Measurements from ENCODE around the gene SEC16A.

SEC16A gene

DNA sequence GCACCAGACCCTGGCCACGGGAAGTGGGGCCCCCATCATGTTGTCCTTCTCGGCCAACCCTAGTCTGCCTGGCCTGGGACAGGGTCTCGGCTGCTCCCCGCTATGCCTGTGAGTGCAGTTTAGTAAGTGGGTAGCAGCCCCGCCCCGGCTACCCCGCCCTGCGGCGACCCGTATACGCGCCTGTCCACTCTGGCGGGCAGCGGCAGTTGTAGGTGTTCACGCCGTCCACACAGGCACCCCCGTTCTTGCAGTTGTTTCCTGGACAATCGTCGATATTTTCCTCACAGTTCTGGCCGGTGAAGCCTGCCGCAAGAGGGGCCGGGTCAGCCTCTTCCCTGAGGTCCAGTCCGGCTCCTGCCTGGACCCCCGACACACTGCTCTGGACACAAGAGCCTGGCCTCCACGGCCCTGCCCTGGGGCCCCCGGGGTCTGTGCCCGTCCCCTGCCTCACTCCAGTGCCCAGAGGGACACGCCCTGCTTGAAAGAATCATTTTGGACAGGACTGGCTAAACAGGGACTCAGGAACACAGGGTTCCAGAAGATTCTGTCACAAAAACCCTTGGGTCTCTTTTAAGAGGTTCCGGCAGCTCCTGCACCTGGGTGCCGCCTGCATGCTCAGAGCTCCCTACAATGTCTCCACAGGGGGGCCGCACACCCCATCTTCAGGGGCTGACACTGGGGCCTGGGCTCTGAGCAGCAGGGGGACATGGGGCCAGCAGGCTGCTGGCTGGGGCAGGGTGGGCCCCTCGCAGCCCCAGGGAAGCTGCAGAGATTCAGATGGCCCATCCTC lies 36.6 kb upstream of the SEC16A start:
- DNase-seq (ENCODE audit: low read depth in 4 of 4, low spot score in 1 of 4): no peak

DNA sequence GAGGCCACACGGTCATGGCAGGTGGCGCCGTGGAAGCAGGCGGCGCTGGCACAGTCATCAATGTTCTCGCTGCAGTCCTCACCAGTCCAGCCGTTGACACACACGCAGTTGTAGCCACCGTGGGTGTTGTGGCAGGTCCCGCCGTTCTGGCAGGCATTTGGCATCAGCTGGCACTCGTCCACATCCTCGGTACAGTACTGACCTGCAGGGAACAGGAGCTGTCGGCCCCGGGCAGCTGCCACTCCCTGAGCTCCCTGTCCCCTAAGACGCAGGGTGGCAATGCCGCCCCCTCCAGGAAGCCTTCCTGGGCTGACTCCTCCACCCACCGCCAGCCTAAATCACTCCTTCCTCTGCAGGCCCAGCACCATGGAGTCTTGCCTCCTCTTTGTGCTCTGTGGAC lies 35.8 kb upstream of the SEC16A start:
- no peak for DNase-seq (ENCODE audit: low read depth in 4 of 4, low spot score in 1 of 4)

DNA sequence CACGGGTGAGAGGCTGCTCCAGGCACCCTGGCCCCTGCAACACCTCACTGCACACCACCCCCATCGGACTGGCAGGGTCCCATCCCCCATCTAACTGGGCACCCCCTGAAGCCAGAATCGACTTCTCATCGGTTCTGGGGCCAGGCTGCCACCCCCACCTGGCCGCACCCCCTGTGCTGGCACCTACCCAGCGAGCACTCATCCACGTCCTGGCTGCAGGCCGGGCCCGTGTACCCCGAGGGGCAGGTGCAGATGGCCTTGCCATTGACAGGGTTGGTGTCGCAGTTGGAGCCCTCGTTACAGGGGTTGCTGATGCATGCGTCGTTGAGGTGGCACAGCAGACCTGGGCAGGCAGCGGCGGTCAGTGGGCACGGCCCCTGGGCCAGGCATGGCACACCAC lies 35.1 kb upstream of the SEC16A start:
- no peak for DNase-seq (ENCODE audit: low read depth in 4 of 4, low spot score in 1 of 4)

DNA sequence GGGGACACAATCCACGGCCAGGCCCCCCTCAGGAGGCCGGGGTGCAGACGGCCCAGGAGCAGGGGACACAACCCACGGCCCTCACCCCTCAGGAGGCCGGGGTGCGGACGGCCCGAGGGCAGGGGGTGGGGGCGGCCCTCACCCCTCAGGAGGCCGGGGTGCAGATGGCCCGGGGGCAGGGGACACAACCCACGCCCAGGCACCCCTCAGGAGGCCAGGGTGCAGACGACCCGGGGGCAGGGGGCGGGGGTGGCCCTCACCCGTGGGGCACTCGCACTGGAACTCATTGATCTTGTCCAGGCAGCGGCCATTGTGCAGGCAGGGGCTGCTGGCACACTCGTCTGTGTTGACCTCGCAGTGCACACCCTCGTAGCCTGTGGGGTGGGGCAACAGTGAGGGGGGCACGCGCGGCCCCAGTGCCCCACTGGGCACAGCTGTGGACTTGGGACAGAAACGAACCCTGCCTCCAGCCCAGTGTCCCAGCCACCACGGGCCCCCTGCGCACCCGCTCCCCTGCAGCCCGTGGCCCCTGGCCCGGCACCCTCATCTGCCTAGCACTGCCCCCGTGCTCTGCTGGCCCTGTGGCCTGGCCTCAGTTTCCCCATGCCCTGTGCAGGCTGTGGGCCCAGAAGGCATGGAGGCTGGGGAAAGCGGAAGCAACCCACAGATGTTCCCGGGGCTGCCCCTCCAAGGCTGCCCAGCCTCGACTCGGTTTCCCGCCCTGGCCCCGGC lies 34.3 kb upstream of the SEC16A start:
- DNase-seq (ENCODE audit: low read depth in 4 of 4, low spot score in 1 of 4): no peak

DNA sequence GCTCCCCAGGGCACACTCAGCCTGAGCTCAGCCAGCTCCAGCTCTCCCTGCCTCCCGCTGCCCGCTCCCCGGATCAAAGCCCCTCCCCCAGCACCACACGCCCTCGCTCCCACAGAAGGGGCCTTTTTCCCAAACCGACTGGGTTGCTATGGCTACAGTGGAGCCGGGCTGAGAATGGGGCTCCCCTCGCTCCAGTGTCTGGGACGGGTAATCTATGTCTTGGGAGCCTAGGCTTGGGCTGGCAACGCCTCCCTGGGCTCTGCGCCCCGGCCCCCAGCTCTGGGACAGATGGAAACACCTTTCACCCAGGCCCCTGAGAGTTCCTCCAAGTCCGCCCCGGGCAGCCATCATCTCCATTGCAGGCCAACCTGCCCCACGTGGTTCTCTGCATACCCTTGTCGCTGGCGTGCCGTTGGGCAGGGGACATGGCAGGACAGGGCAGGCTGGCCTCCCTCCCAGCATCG lies 33.4 kb upstream of the SEC16A start:
- DNase-seq (ENCODE audit: low read depth in 4 of 4, low spot score in 1 of 4): no peak

DNA sequence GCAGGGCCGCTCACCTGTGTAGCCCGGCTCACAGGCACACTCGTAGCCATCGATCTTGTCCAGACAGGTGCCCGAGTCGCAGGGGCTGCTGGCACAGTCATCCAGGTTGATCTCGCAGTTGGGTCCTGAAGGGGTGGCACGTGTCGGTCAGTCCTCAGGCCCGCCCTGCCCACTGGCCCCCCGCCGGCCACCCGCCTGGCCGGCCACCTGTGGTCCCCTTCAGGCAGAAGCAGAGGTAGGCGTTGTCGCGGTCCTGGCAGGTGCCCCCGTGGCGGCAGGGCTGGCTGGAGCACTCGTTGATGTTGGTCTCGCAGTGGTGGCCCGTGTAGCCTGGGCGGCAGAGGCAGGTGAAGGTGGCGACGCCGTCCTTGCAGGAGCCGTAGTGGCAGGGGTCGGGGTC lies 32.4 kb upstream of the SEC16A start:
- no peak for DNase-seq (ENCODE audit: low read depth in 4 of 4, low spot score in 1 of 4)

DNA sequence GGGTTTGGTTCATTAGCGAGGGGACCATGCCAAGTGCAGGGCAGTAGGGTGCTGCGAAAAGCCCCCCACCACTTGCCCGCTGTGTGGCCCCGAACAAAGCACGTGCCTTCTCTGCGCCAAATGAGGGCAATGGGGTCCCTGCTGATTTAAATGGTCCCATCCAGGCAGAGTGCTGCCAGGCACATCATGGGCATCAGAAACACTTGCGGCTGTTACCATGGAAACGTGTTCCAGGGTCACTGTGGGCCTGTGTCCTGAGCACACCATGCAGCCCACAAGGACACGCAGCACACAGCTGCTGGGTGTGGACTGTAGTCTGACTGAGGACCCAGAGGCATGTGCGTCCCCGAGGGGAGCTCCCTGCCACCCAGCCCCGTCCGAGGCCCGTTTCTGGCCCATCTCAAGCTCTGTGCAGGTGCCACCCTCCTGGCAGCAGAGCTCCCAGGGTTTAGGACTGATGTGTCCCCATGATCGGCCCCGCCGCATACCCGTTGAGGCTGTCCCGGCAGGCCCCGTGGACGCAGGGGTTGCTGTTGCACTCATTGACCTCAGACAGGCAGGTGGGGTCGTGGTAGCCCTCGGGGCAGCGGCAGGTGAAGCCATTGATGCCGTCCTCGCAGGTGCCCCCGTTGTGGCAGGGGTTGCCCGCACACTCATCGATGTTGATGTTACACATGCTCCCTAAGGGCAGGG lies 31.3 kb upstream of the SEC16A start:
- no peak for DNase-seq (ENCODE audit: low read depth in 4 of 4, low spot score in 1 of 4)

DNA sequence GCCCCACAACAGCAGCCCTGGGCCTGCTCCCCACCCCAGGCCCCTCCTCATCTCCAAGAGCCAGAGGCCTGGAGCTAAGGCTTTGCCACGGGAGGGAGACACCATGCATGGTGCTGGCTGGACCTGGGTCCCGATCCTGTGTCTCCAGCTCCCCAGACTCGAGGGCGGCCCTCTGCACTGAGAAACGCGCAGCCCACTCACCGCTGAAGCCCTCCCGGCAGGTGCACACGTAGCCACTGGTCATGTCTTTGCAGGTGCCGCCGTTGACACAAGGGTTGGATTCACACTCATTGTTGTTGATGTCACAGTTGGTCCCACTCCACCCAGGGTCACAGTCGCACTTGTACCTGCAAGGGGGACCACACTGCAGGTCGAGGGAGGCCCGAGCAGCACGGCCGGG lies 30.4 kb upstream of the SEC16A start:
- DNase-seq (ENCODE audit: low read depth in 4 of 4, low spot score in 1 of 4): no peak

DNA sequence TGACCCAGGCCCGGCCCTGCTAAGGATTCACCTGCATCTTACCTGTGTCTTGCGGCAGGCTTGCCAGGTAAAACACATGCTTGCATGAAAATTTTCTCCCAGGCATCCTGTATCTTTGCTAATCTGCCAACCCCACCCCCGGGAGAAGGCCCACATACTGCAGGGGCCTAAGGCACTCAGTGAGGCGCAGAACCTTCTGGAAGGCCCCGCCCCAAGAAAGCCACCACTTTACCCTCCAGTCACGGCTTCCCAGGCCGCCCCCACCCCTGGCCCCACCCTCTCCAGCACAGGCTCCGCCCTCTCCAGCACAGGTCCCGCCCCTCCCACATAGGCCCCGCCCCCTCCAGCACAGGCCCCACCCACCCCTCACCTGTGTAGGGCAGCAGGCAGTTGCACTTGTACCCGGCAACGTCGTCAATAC lies 29.8 kb upstream of the SEC16A start:
- DNase-seq (ENCODE audit: low read depth in 4 of 4, low spot score in 1 of 4): peak in 1 of 4 experiments; percentile 28

DNA sequence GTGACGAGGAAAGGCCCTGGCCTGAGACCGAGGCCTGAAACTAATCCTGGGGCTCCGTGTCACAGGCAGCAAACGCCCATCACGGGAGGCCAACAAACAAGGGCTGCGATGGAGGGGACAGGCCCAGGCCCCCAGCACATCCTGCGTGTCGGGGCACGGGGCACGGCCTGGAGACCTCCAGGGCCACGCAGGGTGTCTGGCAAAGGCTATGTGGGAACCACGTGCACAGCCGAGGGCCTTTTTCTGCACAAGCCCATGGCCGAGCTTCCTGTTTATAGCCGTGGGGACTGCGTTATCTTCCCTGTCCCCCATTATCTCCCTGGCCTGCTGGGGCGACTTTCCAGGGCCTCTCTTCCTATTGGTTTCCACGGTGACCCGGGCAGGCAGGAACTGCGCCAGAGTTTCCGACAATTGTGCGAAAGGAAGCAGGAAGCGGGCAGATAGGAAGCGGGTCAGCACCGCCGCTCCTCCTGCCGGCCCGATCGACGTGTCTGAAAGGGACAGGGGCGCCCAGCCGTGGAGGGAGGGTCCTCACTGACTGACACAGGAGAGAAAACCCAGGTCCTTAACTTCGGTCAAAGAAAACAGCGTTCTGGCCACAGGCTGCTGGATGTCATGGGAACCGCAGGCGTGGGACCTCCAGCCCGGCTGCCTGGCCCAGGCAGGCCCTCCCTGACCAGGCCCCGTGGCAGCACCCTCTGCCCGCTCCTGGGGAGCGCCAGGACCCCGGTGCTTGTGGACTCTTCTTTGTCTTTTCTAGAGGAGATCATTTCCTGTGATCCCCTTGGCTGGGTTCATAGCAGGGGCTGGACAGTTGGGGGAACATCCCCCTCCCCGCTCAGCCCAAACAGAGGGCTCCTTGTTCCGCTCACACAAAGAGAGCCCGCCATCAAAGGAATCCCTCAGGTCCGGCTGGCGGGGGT lies 29.1 kb upstream of the SEC16A start:
- no peak for DNase-seq (ENCODE audit: low read depth in 4 of 4, low spot score in 1 of 4)

DNA sequence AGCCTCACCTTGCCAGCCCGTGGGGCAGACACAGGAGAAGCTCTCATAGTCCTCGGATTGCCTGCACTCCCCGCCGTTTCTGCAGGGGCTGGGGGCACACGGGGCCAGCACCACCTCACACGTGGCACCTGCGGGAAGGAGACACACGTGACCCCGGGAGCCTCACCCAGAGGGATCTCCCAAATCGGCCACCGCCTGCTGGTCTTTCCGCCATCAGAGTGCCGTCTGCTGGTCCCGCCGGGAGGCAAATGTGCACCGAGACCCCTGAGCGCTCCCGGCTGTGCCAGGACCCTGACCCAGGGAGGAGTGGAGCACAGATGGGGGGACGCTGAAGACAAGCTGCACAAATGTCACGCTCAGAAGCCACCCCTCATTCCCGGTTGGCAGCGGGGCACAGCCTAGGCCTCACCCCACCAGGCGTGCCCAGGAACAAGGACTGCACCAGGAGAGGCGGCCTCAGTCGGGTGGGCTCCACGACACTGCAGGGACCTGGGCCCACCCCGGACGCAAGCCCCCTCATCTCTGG lies 28.4 kb upstream of the SEC16A start:
- DNase-seq (ENCODE audit: low read depth in 4 of 4, low spot score in 1 of 4): no peak

DNA sequence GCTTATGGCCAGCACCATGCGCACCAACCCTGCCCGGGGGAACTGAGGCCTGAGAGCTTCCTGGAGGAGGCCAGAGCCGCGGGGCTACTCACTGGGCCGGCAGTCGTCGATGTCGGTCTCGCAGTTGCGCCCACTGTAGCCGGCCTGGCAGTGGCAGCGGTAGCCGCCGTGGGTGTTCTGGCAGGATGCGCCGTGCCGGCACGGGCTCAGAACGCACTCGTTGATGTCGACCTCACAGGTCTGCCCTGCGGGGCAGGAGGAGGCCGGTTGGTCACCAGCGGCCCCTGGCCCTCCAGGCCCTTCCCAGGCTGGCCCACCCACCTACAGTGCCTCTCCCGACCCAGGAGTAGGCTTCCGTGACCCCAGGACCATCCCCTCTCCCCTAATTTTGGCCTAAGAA lies 27.7 kb upstream of the SEC16A start:
- no peak for DNase-seq (ENCODE audit: low read depth in 4 of 4, low spot score in 1 of 4)

DNA sequence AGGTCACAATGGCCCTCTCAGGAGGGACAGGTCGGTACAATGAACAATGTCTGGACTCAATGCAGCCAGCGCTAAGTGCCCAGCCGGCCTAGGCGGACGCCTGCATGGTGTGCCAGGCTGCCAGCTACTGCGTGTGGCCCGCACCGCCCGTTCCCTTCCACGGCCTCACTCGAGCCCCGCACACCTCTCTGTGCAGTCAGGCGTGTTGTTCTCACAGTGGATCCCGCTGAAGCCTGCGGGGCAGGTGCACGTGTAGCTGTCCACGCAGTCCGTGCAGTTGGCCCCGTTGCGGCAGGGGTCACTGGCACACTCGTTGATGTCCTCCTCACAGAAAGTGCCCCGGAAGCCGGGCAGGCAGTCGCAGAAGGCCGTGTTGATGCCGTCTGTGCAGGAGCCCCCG lies 26.7 kb upstream of the SEC16A start:
- no peak for DNase-seq (ENCODE audit: low read depth in 4 of 4, low spot score in 1 of 4)

DNA sequence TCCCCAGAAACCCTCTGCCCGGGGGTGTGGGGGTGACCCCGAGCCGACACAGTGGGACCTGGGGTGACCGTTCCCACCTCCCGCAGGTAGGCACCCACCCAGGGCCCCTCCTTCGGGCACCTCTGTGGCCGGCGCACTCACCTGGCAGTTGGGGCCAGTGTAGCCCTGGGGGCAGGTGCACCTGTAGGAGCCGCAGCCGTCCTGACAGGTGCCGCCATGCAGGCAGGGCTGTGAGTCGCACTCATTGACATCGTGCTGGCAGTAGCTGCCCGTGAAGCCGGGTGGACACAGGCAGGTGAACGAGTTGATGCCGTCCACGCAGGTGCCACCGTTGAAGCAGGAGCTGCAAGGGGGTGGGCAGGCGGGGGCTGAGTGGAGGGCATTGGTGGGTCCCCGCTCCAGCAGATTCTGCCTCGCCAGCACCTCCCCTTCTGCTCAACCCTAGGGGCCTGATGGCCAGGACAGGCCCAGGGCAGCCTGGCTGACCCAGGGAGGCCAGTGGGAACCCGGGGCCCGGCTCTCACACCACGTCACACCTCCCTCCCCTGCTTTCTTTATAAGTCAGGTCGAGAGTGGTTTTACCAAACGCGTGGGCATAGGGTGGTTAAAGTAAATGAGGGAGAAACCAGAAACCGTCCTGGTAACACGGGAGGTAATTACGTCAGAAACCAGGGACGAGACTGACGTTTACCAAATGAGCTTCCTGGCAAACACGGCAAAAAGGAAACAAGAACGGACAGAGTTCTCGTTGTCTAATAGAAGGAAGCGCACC lies 26.1 kb upstream of the SEC16A start:
- no peak for DNase-seq (ENCODE audit: low read depth in 4 of 4, low spot score in 1 of 4)

DNA sequence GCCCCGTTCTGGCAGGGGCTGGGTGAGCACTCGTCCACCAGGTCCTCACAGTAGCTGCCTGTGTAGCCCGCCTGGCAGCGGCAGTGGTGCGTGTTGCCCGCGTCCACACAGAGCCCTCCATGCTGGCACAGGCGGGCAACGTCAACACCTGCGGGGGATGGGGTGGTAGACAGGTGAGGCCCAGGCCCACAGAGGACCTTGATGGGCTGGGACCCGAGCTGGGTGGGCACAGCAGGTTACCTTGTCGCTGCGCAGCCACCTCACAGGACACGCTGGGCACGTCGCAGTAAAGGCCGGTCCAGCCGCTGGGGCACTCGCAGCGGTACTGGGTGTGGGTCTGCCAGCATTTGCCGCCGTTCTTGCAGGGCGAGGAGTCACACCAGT lies 25.1 kb upstream of the SEC16A start:
- DNase-seq (ENCODE audit: low read depth in 4 of 4, low spot score in 1 of 4): no peak

DNA sequence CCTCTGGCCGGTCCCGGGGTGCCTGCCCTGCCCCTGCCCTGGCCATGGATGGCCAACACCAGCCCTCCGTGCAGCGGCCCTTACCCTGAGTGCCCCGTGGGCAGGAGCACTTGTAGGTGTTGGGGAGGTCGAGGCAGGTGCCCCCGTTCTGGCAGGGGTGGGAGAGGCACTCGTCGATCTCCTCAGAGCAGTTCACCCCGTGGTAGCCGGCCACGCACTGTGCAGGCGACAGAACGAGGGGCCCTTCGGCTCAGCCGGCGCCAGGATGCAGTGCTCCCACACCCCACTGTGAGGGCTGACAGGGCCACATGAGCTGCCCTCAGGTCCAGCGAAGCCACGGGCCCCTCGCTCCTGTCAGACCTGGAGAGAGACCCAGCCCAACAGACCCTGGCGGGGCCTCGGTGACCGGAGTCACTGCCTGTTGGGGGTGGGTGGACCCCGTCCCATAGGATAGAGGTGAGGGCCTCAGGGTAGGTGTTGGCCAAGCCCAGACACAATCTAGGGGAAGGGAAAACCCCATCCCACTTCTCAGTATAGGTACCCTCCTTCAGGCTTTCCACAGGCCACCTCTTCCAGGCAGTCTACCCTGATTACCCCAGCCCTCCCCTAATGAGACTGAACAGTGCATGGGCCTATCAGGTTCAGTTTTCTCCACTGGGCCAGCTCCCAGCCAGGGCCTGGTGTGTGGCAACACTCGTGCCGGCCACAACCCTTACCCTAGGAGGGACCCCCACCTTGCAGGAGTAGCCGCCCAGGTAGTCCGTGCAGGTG lies 24.6 kb upstream of the SEC16A start:
- no peak for DNase-seq (ENCODE audit: low read depth in 4 of 4, low spot score in 1 of 4)

DNA sequence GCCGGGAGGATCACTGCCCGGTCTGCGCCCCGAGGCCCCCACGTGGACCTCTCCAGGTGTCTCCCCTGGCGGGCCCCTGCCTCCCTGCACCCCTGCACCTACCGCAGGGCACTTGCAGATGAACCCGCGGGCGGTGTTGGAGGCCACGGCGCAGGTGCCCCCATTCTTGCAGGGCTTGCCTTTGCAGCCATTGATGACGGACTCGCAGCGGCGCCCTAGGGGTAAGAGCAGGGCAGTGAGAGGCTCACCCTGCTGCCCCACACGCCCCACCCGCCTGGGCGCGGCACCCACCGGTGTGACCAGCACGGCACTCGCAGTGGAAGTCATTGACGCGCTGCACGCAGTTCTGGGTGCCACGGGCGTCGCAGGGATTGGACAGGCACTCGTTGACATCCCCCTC lies 23.6 kb upstream of the SEC16A start:
- DNase-seq (ENCODE audit: low read depth in 4 of 4, low spot score in 1 of 4): no peak

DNA sequence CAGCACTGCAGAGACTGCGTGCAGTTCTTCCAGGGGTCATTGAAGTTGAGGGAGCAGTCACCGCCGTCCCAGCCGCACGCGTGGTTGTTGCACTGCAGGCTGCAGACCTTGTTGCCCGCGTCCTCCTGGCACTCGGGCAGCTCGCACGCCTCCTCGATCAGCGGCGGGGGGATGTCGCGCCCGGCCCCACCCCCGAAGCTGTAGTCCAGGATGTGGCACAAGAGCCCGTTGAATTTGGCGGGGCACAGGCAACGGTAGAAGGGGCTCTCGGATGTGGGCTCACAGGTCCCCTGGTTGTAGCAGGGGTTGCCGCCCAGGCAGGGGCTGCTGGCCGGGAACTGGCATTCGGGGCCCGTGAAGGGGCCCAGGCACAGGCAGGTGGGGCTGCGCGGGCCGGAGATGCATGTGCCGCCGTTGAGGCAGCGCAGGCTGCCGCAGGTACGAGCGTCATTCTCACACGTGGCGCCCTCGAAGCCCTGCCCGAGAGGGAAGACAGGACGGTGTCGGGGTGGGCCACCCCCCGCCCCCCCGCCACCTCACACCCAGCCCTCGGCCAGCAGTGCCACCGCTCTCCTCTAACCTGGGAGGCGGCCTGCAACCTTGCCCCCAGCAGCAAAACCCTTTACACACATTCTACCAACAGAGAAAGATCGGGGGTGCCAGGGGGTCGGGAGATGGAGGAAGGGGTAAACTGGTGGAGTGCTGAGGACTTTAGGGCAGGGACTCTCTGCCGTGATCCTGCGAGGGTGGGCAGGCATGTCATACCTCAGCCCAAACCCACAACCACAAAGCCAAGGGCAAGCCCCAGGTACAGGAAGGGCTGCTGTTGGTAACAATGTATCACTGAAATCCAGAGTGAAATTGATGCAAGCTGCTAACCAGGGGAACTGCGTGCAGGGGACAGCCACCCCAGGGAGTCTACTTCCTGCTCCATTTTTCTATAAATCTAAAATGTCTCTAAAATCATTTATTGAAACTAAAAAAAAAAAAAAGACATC lies 22.9 kb upstream of the SEC16A start:
- no peak for DNase-seq (ENCODE audit: low read depth in 4 of 4, low spot score in 1 of 4)
